Suprapubic skin (tissue), 4 donors: ENCODE data around the gene SUGCT. TPM values are rescaled to one million over a fixed set of nuclear protein-coding genes. Genes with fewer than 3 reads are reported as not detected.
"Not testable (repeated sequence)": the region's sequence is repeated elsewhere in the genome, so short reads cannot be mapped to it uniquely, and the experiment has no call there.

Experiments
- DNase-seq, 2 donors: peaks; one replicate each; pipeline ENCODE4 v3.0.0-alpha.2; 2019; ENCODE audit warnings: low spot score in 2 of 2
- H3K27ac ChIP-seq: fragments of 200-600 bp; sonication (generic); one replicate; pipeline ENCODE4 v1.5.1; 2019
- H3K27me3 ChIP-seq: fragments of 200-600 bp; sonication (generic); one replicate; pipeline ENCODE4 v1.5.1; 2019
- H3K36me3 ChIP-seq: fragments of 200-600 bp; sonication (generic); one replicate; pipeline ENCODE4 v1.5.1; 2019
- H3K4me1 ChIP-seq: fragments of 200-600 bp; sonication (generic); one replicate; pipeline ENCODE4 v1.5.1; 2019
- H3K4me3 ChIP-seq: fragments of 200-600 bp; sonication (generic); one replicate; pipeline ENCODE4 v1.5.1; 2019; ENCODE audit warnings: mild to moderate bottlenecking
- H3K9me3 ChIP-seq: fragments of 200-600 bp; sonication (generic); one replicate; pipeline ENCODE4 v1.5.1; 2019
- CTCF ChIP-seq, 2 donors: fragments of 200-600 bp in 1 of 2; fragments of 450-650 bp in 1 of 2; sonication (generic) in 1 of 2; IDR thresholded peaks; one replicate each; pipeline ENCODE4 v1.5.1; 2016 to 2019; ENCODE audit warnings: antibody characterized with exemption in 2 of 2, mild to moderate bottlenecking in 1 of 2, moderate library complexity in 1 of 2
- EP300 ChIP-seq: sonication (generic); formaldehyde crosslinking; IDR thresholded peaks from one replicate; pipeline ENCODE4 v1.6.1; 2017; ENCODE audit warnings: antibody characterized with exemption
- POLR2A ChIP-seq, 2 donors: fragments of 450-650 bp; IDR thresholded peaks; one replicate each; pipeline ENCODE4 v1.6.1; 2017; ENCODE audit warnings: antibody characterized with exemption in 2 of 2, mild to moderate bottlenecking in 2 of 2, moderate library complexity in 2 of 2
- POLR2AphosphoS5 ChIP-seq, 3 donors: sonication (generic); formaldehyde crosslinking; IDR thresholded peaks; one replicate each; pipeline ENCODE4 v1.6.1; 2017; ENCODE audit warnings: antibody characterized with exemption in 3 of 3
- WGBS: methylation state at CpG from one replicate; pipeline ENCODE4 v1.1.5; 2018; 5-methylcytosine and 5-hydroxymethylcytosine counted together
- total RNA-seq, 4 donors: library from RNA; depleted of rRNA; stranded (reverse); fragments of >200 nt; gene quantifications; one replicate each; pipeline ENCODE4 v1.1.0, GENCODE V29; 2016

The SUGCT gene
- total RNA-seq, 4 donors from 2014 or later: 0.73 to 2.2 (median 0.98) TPM; not detected in 1

GRCh38 chr7:40243076-40243475 lies 108.3 kb downstream of the SUGCT start:
- no peaks in the 10 kb centered on the region for H3K4me1 ChIP-seq
- no peak overlapping the region for H3K27ac ChIP-seq
- DNase-seq: no peak
- H3K27me3 ChIP-seq: no peaks in the 10 kb centered on the region
- no peak overlapping the region for H3K4me3 ChIP-seq
- TF ChIP-seq CTCF (IDR thresholded peaks at IDR 0.05): no peak
- no peak for TF ChIP-seq POLR2AphosphoS5 (IDR thresholded peaks at IDR 0.05)
- TF ChIP-seq EP300: no peak
- no peak for TF ChIP-seq POLR2A (IDR thresholded peaks at IDR 0.05)
- no peaks in the 10 kb centered on the region for H3K36me3 ChIP-seq
- 93% methylated on average over 1 of the region's 1 CpG for WGBS
- no peaks in the 10 kb centered on the region for H3K9me3 ChIP-seq

GRCh38 chr7:40244226-40244625 lies 109.4 kb downstream of the SUGCT start:
- DNase-seq: no peak
- TF ChIP-seq CTCF (IDR thresholded peaks at IDR 0.05) (no peak), EP300 (no peak), POLR2AphosphoS5 (IDR thresholded peaks at IDR 0.05) (no peak), POLR2A (IDR thresholded peaks at IDR 0.05) (no peak)
- Histone ChIP-seq H3K9me3 (no peaks in the 10 kb centered on the region), H3K27ac (no peak overlapping the region), H3K36me3 (no peaks in the 10 kb centered on the region), H3K27me3 (no peaks in the 10 kb centered on the region), H3K4me1 (no peaks in the 10 kb centered on the region), H3K4me3 (no peak overlapping the region)
- WGBS: 82% methylated on average over 4 of the region's 4 CpGs

GRCh38 chr7:40248681-40249080 lies 113.9 kb downstream of the SUGCT start:
- H3K4me3 ChIP-seq: no peak overlapping the region
- H3K27me3 ChIP-seq: no peaks in the 10 kb centered on the region
- H3K9me3 ChIP-seq: no peaks in the 10 kb centered on the region
- DNase-seq: no peak
- H3K36me3 ChIP-seq: no peaks in the 10 kb centered on the region
- H3K27ac ChIP-seq: no peak overlapping the region
- no peak for TF ChIP-seq POLR2A (IDR thresholded peaks at IDR 0.05)
- TF ChIP-seq CTCF (IDR thresholded peaks at IDR 0.05): no peak
- TF ChIP-seq POLR2AphosphoS5 (IDR thresholded peaks at IDR 0.05): no peak
- no peak for TF ChIP-seq EP300
- WGBS: 81% methylated on average over 8 of the region's 8 CpGs
- no peaks in the 10 kb centered on the region for H3K4me1 ChIP-seq

- WGBS: 96% methylated on average over 11 of the region's 11 CpGs
- H3K9me3 ChIP-seq: not testable (repeated sequence)
Observed at GRCh38 chr7:40253444-40253843, 118.6 kb downstream of the SUGCT start.

GRCh38 chr7:40263752-40264390 lies 129.1 kb downstream of the SUGCT start:
- no peak overlapping the region for H3K27ac ChIP-seq
- no peak for TF ChIP-seq CTCF (IDR thresholded peaks at IDR 0.05)
- no peak for TF ChIP-seq POLR2A (IDR thresholded peaks at IDR 0.05)
- TF ChIP-seq EP300: no peak
- TF ChIP-seq POLR2AphosphoS5 (IDR thresholded peaks at IDR 0.05): no peak
- DNase-seq: no peak
- H3K9me3 ChIP-seq: no peaks in the 10 kb centered on the region
- no peak overlapping the region for H3K4me3 ChIP-seq
- H3K36me3 ChIP-seq: no peaks in the 10 kb centered on the region
- no peaks in the 10 kb centered on the region for H3K27me3 ChIP-seq
- WGBS: 49% methylated on average over 3 of the region's 3 CpGs
- no peaks in the 10 kb centered on the region for H3K4me1 ChIP-seq

More at GRCh38 chr7:40253444-40253843, 118.6 kb downstream of the SUGCT start:
- H3K27ac ChIP-seq, H3K27me3 ChIP-seq, H3K4me3 ChIP-seq, H3K36me3 ChIP-seq, H3K4me1 ChIP-seq, DNase-seq: not testable (repeated sequence)

GRCh38 chr7:40267583-40267982 lies 132.8 kb downstream of the SUGCT start:
- Histone ChIP-seq H3K4me3 (no peak overlapping the region), H3K4me1 (no peaks in the 10 kb centered on the region), H3K27me3 (no peaks in the 10 kb centered on the region), H3K27ac (no peak overlapping the region), H3K36me3 (no peaks in the 10 kb centered on the region), H3K9me3 (no peaks in the 10 kb centered on the region)
- 36% methylated on average over 1 of the region's 1 CpG for WGBS
- no peak for TF ChIP-seq EP300
- TF ChIP-seq CTCF (IDR thresholded peaks at IDR 0.05): no peak
- TF ChIP-seq POLR2A (IDR thresholded peaks at IDR 0.05): no peak
- TF ChIP-seq POLR2AphosphoS5 (IDR thresholded peaks at IDR 0.05): no peak
- DNase-seq: no peak

GRCh38 chr7:40268810-40269209 lies 134.0 kb downstream of the SUGCT start:
- 83% methylated on average over 5 of the region's 5 CpGs for WGBS
- H3K4me1 ChIP-seq, H3K9me3 ChIP-seq, DNase-seq, H3K4me3 ChIP-seq, H3K36me3 ChIP-seq, H3K27me3 ChIP-seq, H3K27ac ChIP-seq: not testable (repeated sequence)
